Heart right ventricle (tissue), 16 donors: Measurements from ENCODE around the gene PARD6A. TPM values are rescaled to one million over a fixed set of nuclear protein-coding genes. Genes with fewer than 3 reads are reported as not detected.
A peak's percentile ranks its signal among the peaks of the same experiment; 100 is the strongest.

ENCODE experiments used
- ATAC-seq, 8 donors: fragments of 200-7000 bp; cut with Tn5 transposase; one replicate each; pipeline ENCODE4 v1.9.1; 2020; ENCODE audit warnings: mild to moderate bottlenecking in 8 of 8, moderate library complexity in 8 of 8, moderate number of reproducible peaks in 1 of 8
- DNase-seq, 2 donors: peaks; one replicate each; pipeline ENCODE4 v3.0.0-alpha.2; 2020
- H3K27ac ChIP-seq, 10 donors: fragments of 200-600 bp; sonication (generic) in 2 of 10; one replicate each; pipeline versions ENCODE4 v1.5.0 to v1.8.0; 2020 to 2022; ENCODE audit warnings: mild to moderate bottlenecking in 3 of 10
- H3K27me3 ChIP-seq, 7 donors: fragments of 200-600 bp; one replicate each; pipeline ENCODE4 v1.8.0; 2021 to 2022; ENCODE audit warnings: mild to moderate bottlenecking in 2 of 7
- H3K36me3 ChIP-seq, 9 donors: fragments of 200-600 bp; sonication (generic) in 1 of 9; one replicate each; pipeline versions ENCODE4 v1.5.0 to v1.8.0; 2020 to 2022; ENCODE audit warnings: mild to moderate bottlenecking in 2 of 9
- H3K4me1 ChIP-seq, 9 donors: fragments of 200-600 bp; sonication (generic) in 1 of 9; one replicate each; pipeline versions ENCODE4 v1.5.0 to v1.8.0; 2020 to 2022; ENCODE audit warnings: mild to moderate bottlenecking in 4 of 9
- H3K4me3 ChIP-seq, 10 donors: fragments of 200-600 bp; sonication (generic) in 2 of 10; one replicate each; pipeline versions ENCODE4 v1.5.0 to v1.8.0; 2020 to 2022; ENCODE audit warnings: mild to moderate bottlenecking in 7 of 10, moderate library complexity in 2 of 10
- H3K9me3 ChIP-seq, 11 donors: fragments of 200-600 bp in 10 of 11; sonication (generic) in 2 of 11; one replicate each; pipeline versions ENCODE4 v1.5.0 to v1.8.0; 2013 to 2022; ENCODE audit warnings: mild to moderate bottlenecking in 2 of 11, control low read depth in 1 of 11, moderate library complexity in 1 of 11
- CTCF ChIP-seq, 9 donors: fragments of 200-600 bp; sonication (generic) in 2 of 9; IDR thresholded peaks; one replicate each; pipeline versions ENCODE4 v1.5.0 to v1.8.0; 2021 to 2022; ENCODE audit warnings: antibody characterized with exemption in 9 of 9, mild to moderate bottlenecking in 5 of 9, moderate library complexity in 1 of 9
- WGBS, 2 donors: extraction: QIAGEN DNeasy Blood & Tissue Kit; methylation state at CpG; one replicate each; pipeline ENCODE4 v1.1.7; 2013; ENCODE audit warnings: inconsistent platforms in 1 of 2; 5-methylcytosine and 5-hydroxymethylcytosine counted together
- intact Hi-C, 10 donors: fragments of 100-400 bp; cut with DNase I; formaldehyde crosslinking; loops; one replicate each; pipeline versions ENCODE4 v1.11.1 to v1.14.2; 2022
- polyA plus RNA-seq, 2 donors: library from polyadenylated mRNA; stranded (reverse); fragments of 200-250 nt; gene quantifications; one replicate each; pipeline ENCODE4 v1.2.3, GENCODE V29; 2013
- total RNA-seq, 10 donors: library from RNA; stranded (reverse); fragmentation: NEBNext Ultra II Directional in 3 of 10; extraction: Animal tissue kit (Norgen Biotek cat#: 25700) in 3 of 10; gene quantifications; one replicate each; pipeline versions ENCODE4 v1.2.1 to v1.2.4, GENCODE V29; 2021 to 2023
- donor health status: Arrhythmogenic right ventricular cardiomyopathy.
- donor health status: ischemic (EF 13 %, LVEDD 7.1; RV severe dilation, severe dysfunction).
- donor health status: healthy with polysubstance abuse.
- donor health status: DM: no; HTN: yes; CAD: no.
- donor health status: DM: no; HTN: no; CAD: no.
- donor health status: ischemic (EF 25% LVEDD 6.9; RV normal size, moderate dysfunction).
- donor health status: ischemic (EF 25% LVEDD 5.7; RV mildly dilated, moderate dysfunction).
- donor health status: healthy.
- donor health status: DM: yes; HTN: yes; CAD: no.
- donor health status: Ischemic cardiomyopathy.
- donor health status: ischemic (EF 35%, LVEDD 5.7; RV mildly dilated, moderate dysfunction).
- donor health status: nonischemic (EF 11% LVEDD 7.7; RV severe dilation, severe dysfunction).
- donor health status: DM: yes; HTN: yes; CAD: no.
- donor health status: PGD.
- donor health status: ischemic (EF 29% LVEDD 5.4; RV normal size, mild dysfunction).
- donor health status: nonischemic (EF 23%, LVEDD 6.1; RV moderate dilation, normal function).

Gene PARD6A
- total and polyA plus RNA-seq, 12 donors: 1.7 to 5.9 (median 2.4) TPM

GRCh38 chr16:67672739-67673662, 12.2 kb downstream of the PARD6A start:
- peak; percentile 41 to 82 (median 62) for ATAC-seq
- peak; percentile 66 to 77 for DNase-seq
- peak; percentile 57 to 86 (median 77) for TF ChIP-seq CTCF (IDR thresholded peaks at IDR 0.05)
- Histone ChIP-seq H3K4me3 (no peak overlapping the region), H3K4me1 (peaks cover 13 to 56% (median 31%) of the 10 kb centered on the region in 9 donors), H3K36me3 (peaks cover 0 to 13% (median 0%) of the 10 kb centered on the region in 9 donors), H3K27ac (peak overlapping the region; percentile 61 to 89 (median 81)), H3K27me3 (no peaks in the 10 kb centered on the region), H3K9me3 (no peaks in the 10 kb centered on the region)
- 42 to 52% methylated on average over 13 of the region's 13 CpGs for WGBS, 2 donors
- intact Hi-C loops: loop anchor here (2.0 to 10.0 kb wide), 18 partner anchors 44 to 392 kb away; partner anchors contain the start of genes RANBP10 (in 6 of the 10), TSNAXIP1 (in 6 of the 10), CENPT (in 1 of the 10) and CTRL (in 1 of the 10)

GRCh38 chr16:67673712-67674580, 13.2 kb downstream of the PARD6A start:
- peak; percentile 76 to 86 for DNase-seq
- peak; percentile 38 to 84 (median 80) for ATAC-seq
- peaks cover 0 to 13% (median 0%) of the 10 kb centered on the region in 9 donors for H3K36me3 ChIP-seq
- TF ChIP-seq CTCF (IDR thresholded peaks at IDR 0.05): no peak
- H3K27ac ChIP-seq: peak overlapping the region; percentile 61 to 89 (median 81)
- H3K4me1 ChIP-seq: peaks cover 13 to 46% (median 28%) of the 10 kb centered on the region in 9 donors
- no peaks in the 10 kb centered on the region for H3K9me3 ChIP-seq
- 48 to 52% methylated on average over 21 of the region's 21 CpGs for WGBS, 2 donors
- peak overlapping the region in 2 of 10 donors; percentile 3 to 5 for H3K4me3 ChIP-seq
- intact Hi-C loops: loop anchor here (2.0 to 10.0 kb wide), 19 partner anchors 43 to 391 kb away; partner anchors contain the start of genes RANBP10 (in 6 of the 10), TSNAXIP1 (in 6 of the 10), GFOD2 (in 2 of the 10) and CENPT (in 1 of the 10)
- no peaks in the 10 kb centered on the region for H3K27me3 ChIP-seq

GRCh38 chr16:67674851-67675578, 14.3 kb downstream of the PARD6A start:
- peak overlapping the region in 8 of 10 donors; percentile 61 to 89 (median 83) for H3K27ac ChIP-seq
- no peaks in the 10 kb centered on the region for H3K27me3 ChIP-seq
- H3K9me3 ChIP-seq: no peaks in the 10 kb centered on the region
- DNase-seq (no peak), ATAC-seq (peak in 1 of 8 donors; percentile 19)
- intact Hi-C loops: loop anchor here (2.0 to 10.0 kb wide), 19 partner anchors 37 to 390 kb away; partner anchors contain the start of genes RANBP10 (in 6 of the 10), TSNAXIP1 (in 6 of the 10), GFOD2 (in 3 of the 10) and CENPT (in 1 of the 10)
- TF ChIP-seq CTCF (IDR thresholded peaks at IDR 0.05): no peak
- no peak overlapping the region for H3K4me3 ChIP-seq
- peaks cover 13 to 44% (median 28%) of the 10 kb centered on the region in 9 donors for H3K4me1 ChIP-seq
- H3K36me3 ChIP-seq: peaks cover 0 to 15% (median 0%) of the 10 kb centered on the region in 9 donors
- 96% methylated on average over 28 of the region's 28 CpGs for WGBS, 2 donors
